PC-9 (cell line): ENCODE data around the gene FAM184B. TPM values are rescaled to one million over a fixed set of nuclear protein-coding genes. Genes with fewer than 3 reads are reported as not detected.

Experiments
- BruUV-seq: library from RNA; stranded (reverse); fragments of 400-500 nt; replicated peaks from 2 replicates; lab custom pipeline; 2021; lab: Mats Ljungman, UMichigan
- CTCF ChIA-PET: fragments of 300-600 bp; sonication (Branson Sonifier 250); formaldehyde crosslinking; loops from one replicate; lab custom pipeline; 2022; ENCODE audit warnings: antibody characterized with exemption; lab: Charles Lee
- POLR2A ChIA-PET: fragments of 300-600 bp; sonication (Branson Sonifier 250); formaldehyde crosslinking; loops from one replicate; lab custom pipeline; 2022; ENCODE audit warnings: antibody characterized with exemption; ENCODE audit not compliant: unreplicated experiment; lab: Charles Lee
- DNase-seq, 2 experiments: peaks; one replicate each; pipeline versions ENCODE4 v3.0.0 to v3.0.0-alpha.2; 2015 to 2022; ENCODE audit warnings: mixed read lengths in 1 of 2
- H2AFZ ChIP-seq: fragments of 200-600 bp; sonication (generic); 2 replicates; pipeline ENCODE4 v1.8.1; 2017; ENCODE audit warnings: antibody characterized with exemption
- H3F3A ChIP-seq: fragments of 200-600 bp; sonication (generic); 2 replicates; pipeline ENCODE4 v1.8.1; 2017; ENCODE audit warnings: antibody characterized with exemption, mild to moderate bottlenecking, low read depth; ENCODE audit not compliant: insufficient read depth
- H3K27ac ChIP-seq: fragments of 200-600 bp; sonication (generic); 2 replicates; pipeline ENCODE4 v1.6.1; 2016; ENCODE audit warnings: mixed run types
- H3K27me3 ChIP-seq: fragments of 200-600 bp; sonication (generic); 2 replicates; pipeline ENCODE4 v1.6.1; 2016; ENCODE audit warnings: low read depth, mixed run types; ENCODE audit not compliant: insufficient read depth
- H3K36me3 ChIP-seq: fragments of 200-600 bp; sonication (generic); 2 replicates; pipeline ENCODE4 v1.6.1; 2016; ENCODE audit warnings: low read depth, mixed run types
- H3K4me1 ChIP-seq: fragments of 200-600 bp; sonication (generic); replicated peaks from 2 replicates; pipeline ENCODE4 v1.6.1; 2016; ENCODE audit warnings: mixed run types; ENCODE audit not compliant: insufficient read depth
- H3K4me2 ChIP-seq: fragments of 200-600 bp; sonication (generic); 2 replicates; pipeline ENCODE4 v1.6.1; 2017; ENCODE audit warnings: mixed run types
- H3K4me3 ChIP-seq: fragments of 200-600 bp; sonication (generic); 2 replicates; pipeline ENCODE4 v1.6.1; 2016; ENCODE audit warnings: mixed run types
- H3K79me2 ChIP-seq: fragments of 200-600 bp; sonication (generic); 2 replicates; pipeline ENCODE4 v1.6.1; 2017; ENCODE audit warnings: low read depth, mixed run types
- H3K9me2 ChIP-seq: fragments of 200-600 bp; sonication (generic); 2 replicates; pipeline ENCODE4 v1.8.1; 2017; ENCODE audit warnings: mild to moderate bottlenecking; ENCODE audit not compliant: insufficient read depth
- H3K9me3 ChIP-seq: fragments of 200-600 bp; sonication (generic); 2 replicates; pipeline ENCODE4 v1.8.1; 2016; ENCODE audit warnings: low read depth; ENCODE audit not compliant: insufficient read depth
- H4K20me1 ChIP-seq: fragments of 200-600 bp; sonication (generic); 2 replicates; pipeline ENCODE4 v1.8.1; 2017; ENCODE audit not compliant: insufficient read depth
- CTCF ChIP-seq: fragments of 200-600 bp; sonication (generic); conservative IDR thresholded peaks from 2 replicates; pipeline ENCODE4 v1.6.1; 2017; ENCODE audit warnings: mixed run types, antibody characterized with exemption, mild to moderate bottlenecking, moderate library complexity
- EZH2 ChIP-seq: fragments of 200-600 bp; sonication (generic); IDR thresholded peaks from 2 replicates; pipeline ENCODE4 v1.8.0; 2017; ENCODE audit warnings: antibody characterized with exemption, low read depth
- intact Hi-C: fragments of 100-400 bp; cut with micrococcal nuclease; formaldehyde crosslinking; loops from one replicate; pipeline ENCODE4 v1.10.0; 2022; ENCODE audit not compliant: unreplicated experiment
- total RNA-seq: library from RNA; stranded (reverse); gene quantifications from 2 replicates; pipeline ENCODE4 v1.2.3, GENCODE V29; 2021

Gene FAM184B
- total RNA-seq, 1 experiment from 2014 or later: not detected

- BruUV-seq: no TSS peak
- ChIA-PET CTCF (no interaction called here), POLR2A (no interaction called here)
- Histone ChIP-seq H2AFZ (no peak overlapping the region), H3K27me3 (no peaks in the 10 kb centered on the region), H3F3A (no peaks in the 10 kb centered on the region), H4K20me1 (no peaks in the 10 kb centered on the region), H3K36me3 (no peaks in the 10 kb centered on the region), H3K4me3 (no peak overlapping the region), H3K9me3 (no peaks in the 10 kb centered on the region), H3K4me1 (no peaks in the 10 kb centered on the region), H3K4me2 (no peak overlapping the region), H3K9me2 (no peaks in the 10 kb centered on the region), H3K79me2 (no peaks in the 10 kb centered on the region), H3K27ac (no peak overlapping the region)
- no peak for DNase-seq
- intact Hi-C loops: no loop called here
- TF ChIP-seq CTCF (no peak), EZH2 (no peak)
These were observed 131.0 kb downstream of the FAM184B start for GRCh38 chr4:17650406-17650805.

- BruUV-seq: no TSS peak
- Histone ChIP-seq H3K9me3 (no peaks in the 10 kb centered on the region), H3K4me3 (no peak overlapping the region), H3K27ac (no peak overlapping the region), H3F3A (no peaks in the 10 kb centered on the region), H3K4me2 (no peak overlapping the region), H3K9me2 (no peaks in the 10 kb centered on the region), H3K27me3 (no peaks in the 10 kb centered on the region), H2AFZ (no peak overlapping the region), H3K4me1 (no peaks in the 10 kb centered on the region), H4K20me1 (no peaks in the 10 kb centered on the region), H3K79me2 (no peaks in the 10 kb centered on the region), H3K36me3 (no peaks in the 10 kb centered on the region)
- TF ChIP-seq EZH2 (no peak), CTCF (no peak)
- intact Hi-C loops: no loop called here
- POLR2A ChIA-PET: no interaction called here
- no peak for DNase-seq
- CTCF ChIA-PET: interaction anchor here (0.7 kb wide), 1 partner anchor 1043 kb away, joined by 17 read pairs; no protein-coding TSS in a partner anchor
These were observed 133.5 kb downstream of the FAM184B start for GRCh38 chr4:17647927-17648326.

GRCh38 chr4:17647176-17647806 is 134.1 kb downstream of the FAM184B start:
- H3F3A ChIP-seq: no peaks in the 10 kb centered on the region
- POLR2A ChIA-PET: no interaction called here
- no peaks in the 10 kb centered on the region for H3K79me2 ChIP-seq
- H3K4me2 ChIP-seq: no peak overlapping the region
- TF ChIP-seq CTCF: no peak
- TF ChIP-seq EZH2: no peak
- intact Hi-C loops: no loop called here
- H3K4me3 ChIP-seq: no peak overlapping the region
- BruUV-seq: no TSS peak
- H3K9me2 ChIP-seq: no peaks in the 10 kb centered on the region
- no peak overlapping the region for H2AFZ ChIP-seq
- no peaks in the 10 kb centered on the region for H3K4me1 ChIP-seq
- CTCF ChIA-PET: interaction anchor here (0.7 kb wide), 1 partner anchor 1044 kb away, joined by 17 read pairs; no protein-coding TSS in a partner anchor
- H4K20me1 ChIP-seq: no peaks in the 10 kb centered on the region
- no peak for DNase-seq
- no peak overlapping the region for H3K27ac ChIP-seq
- H3K27me3 ChIP-seq: no peaks in the 10 kb centered on the region
- H3K36me3 ChIP-seq: no peaks in the 10 kb centered on the region
- H3K9me3 ChIP-seq: no peaks in the 10 kb centered on the region
